VCaP (cell line): ENCODE data around the gene CSH2.
"Not testable (repeated sequence)": the region's sequence is repeated elsewhere in the genome, so short reads cannot be mapped to it uniquely, and the experiment has no call there.

Experiments
- H3K27ac ChIP-seq: fragments of 450-650 bp; 2 replicates; pipeline ENCODE4 v1.5.1; 2017
- TF ChIP-seq, protein P1 (sequence below): fragments of 450-650 bp; conservative IDR thresholded peaks from 2 replicates; pipeline ENCODE4 v1.5.1; 2017; ENCODE audit warnings: mild to moderate bottlenecking, moderate library complexity

CSH2 gene

DNA sequence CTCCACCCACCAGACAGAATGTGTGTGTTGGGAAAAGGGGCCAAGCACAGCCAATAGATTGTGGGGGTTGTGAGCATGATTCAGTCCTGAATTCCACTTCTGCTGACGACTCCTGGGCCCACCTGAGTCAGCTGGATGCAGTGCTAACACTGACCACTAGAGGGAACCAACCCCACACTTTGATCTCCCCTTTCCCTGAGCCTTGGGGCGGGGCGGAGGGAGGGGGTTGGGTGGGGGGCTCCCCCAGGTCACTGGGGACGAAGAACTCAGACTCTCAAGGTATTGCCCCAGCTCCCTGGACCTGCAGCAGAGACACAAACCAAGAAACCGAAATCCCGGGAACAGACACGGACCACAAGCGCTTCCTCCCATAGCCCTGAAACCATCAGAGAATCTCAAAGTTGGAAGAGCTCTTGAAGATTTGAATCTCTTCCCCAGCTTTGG, 38.2 kb upstream of the CSH2 start:
- TF ChIP-seq, protein P1, sequence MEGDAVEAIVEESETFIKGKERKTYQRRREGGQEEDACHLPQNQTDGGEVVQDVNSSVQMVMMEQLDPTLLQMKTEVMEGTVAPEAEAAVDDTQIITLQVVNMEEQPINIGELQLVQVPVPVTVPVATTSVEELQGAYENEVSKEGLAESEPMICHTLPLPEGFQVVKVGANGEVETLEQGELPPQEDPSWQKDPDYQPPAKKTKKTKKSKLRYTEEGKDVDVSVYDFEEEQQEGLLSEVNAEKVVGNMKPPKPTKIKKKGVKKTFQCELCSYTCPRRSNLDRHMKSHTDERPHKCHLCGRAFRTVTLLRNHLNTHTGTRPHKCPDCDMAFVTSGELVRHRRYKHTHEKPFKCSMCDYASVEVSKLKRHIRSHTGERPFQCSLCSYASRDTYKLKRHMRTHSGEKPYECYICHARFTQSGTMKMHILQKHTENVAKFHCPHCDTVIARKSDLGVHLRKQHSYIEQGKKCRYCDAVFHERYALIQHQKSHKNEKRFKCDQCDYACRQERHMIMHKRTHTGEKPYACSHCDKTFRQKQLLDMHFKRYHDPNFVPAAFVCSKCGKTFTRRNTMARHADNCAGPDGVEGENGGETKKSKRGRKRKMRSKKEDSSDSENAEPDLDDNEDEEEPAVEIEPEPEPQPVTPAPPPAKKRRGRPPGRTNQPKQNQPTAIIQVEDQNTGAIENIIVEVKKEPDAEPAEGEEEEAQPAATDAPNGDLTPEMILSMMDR: peak; percentile 84
- no peak overlapping the region for H3K27ac ChIP-seq

DNA sequence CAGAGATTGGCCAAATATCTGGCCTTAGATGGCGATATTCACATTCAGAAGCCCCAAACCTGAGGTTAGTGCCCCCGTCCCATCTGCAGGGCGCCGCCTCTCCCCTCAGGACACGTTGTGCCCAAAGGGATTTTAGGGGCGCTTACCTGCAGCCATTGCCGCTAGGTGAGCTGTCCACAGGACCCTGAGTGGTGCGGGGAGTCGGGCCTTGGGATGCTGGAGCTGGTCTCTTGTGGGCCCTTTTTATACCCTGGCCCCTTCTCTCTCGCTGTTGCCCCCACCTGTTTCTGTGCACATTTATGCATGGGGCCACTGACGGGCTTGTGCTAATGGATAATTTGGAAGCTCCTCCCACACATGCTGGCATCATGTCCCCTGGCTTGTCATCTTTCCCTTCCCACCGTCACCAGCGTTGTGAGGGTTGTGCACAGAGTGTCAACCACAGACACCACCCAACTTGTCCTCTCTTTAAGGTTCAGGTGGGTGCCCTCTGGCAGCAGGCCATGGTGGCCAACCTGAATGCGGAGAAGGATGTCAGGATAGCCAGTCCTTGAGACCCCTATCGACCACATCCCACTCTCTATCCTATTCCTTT, 37.7 kb upstream of the CSH2 start, which contains the start of gene CSHL1:
TSS of gene CSHL1 (minus strand) at position 218 of the 595 bp plus-strand sequence. CDS start at position 156, 62 bp downstream.
- H3K27ac ChIP-seq: no peak within 1 kb of the TSS
- TF ChIP-seq, protein P1: no peak

DNA sequence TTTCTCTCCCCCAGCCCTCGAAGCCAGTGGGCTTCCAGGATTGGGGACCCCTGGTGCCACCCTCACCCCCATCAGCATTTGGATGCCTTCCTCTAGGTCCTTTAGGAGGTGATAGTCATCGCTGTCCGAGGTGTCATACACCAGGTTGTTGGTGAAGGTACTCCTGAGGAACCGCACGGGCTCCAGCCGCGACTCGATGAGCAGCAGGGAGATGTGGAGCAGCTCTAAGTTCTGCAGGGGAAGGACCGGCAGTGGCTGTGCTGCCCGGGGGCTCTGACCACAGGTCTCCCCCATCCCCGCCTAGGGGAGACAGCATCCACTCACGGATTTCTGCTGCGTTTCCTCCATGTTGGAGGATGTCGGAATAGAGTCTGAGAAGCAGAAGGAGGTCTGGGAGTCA, 36.6 kb upstream of the CSH2 start:
- TF ChIP-seq, protein P1: no peak
- H3K27ac ChIP-seq: no peak overlapping the region

DNA sequence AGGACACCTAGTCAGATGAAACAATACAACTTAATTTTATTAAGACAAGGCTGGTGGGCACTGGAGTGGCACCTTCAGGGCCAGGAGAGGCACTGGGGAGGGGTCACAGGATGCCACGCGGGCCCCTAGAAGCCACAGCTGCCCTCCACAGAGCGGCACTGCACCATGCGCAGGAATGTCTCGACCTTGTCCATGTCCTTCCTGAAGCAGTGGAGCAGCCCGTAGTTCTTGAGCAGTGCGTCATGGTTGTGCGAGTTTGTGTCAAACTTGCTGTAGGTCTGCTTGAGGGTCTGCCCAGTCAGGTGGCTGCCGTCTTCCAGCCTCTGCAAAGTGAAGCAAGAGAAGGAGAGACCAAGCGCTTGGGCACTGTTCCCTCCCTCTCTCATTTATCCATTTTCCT, 36.1 kb upstream of the CSH2 start:
- not testable (repeated sequence) for H3K27ac ChIP-seq

DNA sequence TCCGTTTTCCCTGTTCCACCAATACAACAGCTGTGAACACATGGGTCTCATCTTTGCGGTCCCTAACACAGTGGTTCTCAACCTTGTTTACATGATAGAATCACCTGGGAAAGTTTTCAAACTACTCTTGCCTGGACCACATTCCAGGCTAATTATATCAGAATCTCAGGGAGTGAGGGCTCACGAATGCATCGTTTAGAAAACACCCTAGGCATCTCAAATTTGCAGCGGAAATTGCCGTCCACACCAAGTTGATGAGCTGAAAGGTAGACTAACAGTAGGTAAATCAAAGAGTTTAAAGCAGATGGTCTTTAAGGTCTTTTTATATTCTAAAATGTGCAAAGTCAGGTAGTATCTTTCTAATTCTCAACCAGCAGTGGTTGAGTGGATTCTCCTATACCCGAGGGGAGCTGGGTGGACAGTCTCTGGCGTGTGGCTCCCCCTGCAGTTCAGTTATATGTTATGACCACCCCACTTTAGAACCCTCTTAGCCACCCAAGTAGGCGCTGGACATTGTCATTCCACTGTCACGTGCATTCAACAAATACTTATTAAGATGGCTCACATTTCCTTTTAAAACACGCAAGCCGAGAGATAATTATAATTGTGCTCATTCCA, 33.8 kb upstream of the CSH2 start:
- H3K27ac ChIP-seq: not testable (repeated sequence)

DNA sequence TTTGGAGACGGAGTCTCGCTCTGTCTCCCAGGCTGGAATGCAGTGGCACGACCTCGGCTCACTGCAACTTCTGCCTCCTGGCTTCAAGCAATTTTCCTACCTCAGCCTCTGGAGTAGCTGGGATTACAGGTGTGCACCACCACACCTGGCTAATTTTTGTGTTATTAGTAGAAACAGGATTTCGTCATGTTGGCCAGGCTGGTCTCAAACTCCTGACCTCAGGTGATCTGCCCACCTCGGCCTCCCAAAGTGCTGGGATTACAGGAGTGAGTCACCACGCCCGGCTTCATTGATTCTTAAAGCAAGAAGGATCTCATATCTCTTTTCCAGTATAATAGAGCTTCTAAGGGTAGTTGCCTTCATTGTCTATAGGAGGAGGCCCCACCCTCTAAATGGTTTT, 31.3 kb upstream of the CSH2 start:
- not testable (repeated sequence) for H3K27ac ChIP-seq

DNA sequence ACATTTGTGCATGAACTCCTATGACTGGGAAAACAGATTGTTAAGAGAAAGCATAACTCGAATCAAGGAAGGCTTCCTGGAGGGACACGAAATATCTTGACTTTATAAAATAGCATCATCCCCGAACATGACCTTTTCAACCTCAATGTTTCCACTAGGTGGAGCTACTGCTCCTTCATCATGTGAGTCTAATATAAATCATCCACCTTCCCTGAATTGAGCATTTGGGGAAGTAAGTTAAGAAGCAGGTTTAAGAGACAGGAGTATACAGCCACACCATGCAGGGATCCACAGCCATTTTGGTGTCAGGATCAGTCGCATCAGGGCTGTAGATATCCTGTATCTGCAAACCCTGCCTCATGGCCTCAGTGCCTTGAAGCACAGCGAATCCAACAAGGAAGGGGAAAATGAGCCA, 30.3 kb upstream of the CSH2 start:
- not testable (repeated sequence) for H3K27ac ChIP-seq
- TF ChIP-seq, protein P1: peak; percentile 71

DNA sequence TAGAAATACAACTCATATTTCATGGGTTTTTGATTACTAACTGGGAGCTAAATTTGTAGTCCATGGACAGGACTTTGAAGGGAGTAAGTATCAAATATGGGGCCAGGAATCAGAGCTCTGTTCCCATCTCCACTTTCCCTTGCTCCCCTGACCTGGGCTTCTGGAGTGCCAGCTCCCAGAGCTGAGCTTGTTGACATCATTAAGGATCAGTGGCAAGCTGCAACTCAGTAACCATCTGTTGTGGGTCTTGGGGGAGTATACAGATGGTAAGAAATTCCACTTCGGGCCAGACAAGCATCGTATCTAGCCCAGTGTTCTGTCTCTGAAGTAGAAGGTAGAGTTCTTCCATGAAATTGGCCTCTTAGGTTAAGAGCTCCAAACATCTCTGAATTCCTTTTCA, 28.5 kb upstream of the CSH2 start:
- not testable (repeated sequence) for H3K27ac ChIP-seq

DNA sequence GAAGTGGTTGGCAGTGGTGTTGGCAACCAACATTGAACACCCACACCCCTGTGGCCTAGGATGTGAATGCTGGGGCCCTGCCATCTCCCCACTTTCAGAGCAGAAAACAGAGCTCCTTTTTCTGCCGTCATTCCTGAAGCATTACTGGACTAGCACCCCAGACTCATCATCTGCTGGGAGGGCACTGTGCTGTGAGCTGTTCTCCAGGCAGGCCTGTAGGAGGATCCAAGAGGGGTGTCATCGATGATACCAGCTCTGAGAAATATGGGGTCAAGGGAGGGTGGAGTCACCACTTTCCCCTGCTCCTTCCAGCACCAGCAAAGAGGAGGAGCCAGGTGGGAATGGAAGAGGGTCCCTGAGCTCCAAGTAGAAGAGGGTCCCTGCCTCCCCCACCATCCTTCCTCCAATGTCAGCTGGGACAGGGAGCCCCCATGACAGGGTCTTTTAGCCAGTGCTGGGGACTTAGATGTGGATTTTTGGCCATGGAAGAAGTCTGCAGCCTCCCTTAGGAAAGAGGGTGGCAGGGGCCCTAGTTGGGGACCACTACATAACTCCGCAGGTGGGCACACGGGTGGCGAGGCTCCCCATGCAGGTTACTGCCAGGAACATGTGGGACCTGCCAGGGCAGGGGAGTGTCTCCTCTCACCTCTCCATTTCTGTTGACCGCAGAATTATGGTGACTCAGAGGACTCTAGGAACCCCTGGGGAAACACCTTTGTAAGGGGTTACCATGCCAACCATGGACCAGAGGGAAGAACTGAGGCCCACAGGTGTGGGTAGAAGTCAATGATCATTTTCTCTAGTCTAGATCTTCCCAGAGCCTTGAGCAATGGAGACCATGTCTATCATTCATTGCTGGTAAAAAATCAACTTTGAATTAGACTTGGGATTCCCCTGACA, 25.7 kb upstream of the CSH2 start:
- H3K27ac ChIP-seq: not testable (repeated sequence)

DNA sequence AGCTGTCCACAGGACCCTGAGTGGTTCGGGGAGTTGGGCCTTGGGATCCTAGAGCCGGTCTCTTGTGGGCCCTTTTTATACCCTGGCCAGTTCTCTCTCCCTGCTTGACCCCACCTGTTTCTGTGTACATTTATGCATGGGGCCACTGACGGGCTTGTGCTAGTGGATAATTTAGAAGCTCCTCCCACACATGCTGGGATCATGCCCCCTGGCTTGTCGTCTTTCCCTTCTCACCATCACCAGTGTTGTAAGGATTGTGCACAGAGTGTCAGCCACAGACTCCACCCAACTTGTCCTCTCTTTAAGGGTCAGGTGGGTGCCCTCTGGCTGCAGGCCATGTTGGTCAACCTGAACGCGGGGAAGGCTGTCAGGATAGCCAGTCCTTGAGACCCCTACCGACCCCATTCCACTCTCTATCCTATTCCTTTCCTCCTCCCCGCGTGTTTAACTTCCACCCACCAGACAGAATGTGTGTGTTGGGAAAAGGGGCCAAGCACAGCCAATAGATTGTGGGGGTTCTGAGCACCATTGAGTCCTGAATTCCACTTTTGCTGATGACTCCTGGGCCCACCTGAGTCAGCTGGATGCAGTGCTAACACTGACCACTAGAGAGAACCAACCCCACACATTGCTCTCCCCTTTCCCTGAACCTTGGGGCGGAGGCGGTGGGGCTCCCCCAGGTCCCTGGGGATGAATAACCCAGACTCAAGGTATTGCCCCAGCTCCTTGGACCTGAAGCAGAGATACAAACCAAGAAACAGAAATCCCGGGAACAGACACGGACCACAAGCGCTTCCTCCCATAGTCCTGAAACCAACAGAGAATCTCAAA, 23.3 kb upstream of the CSH2 start, which contains the start of gene CSH1:
TSS of gene CSH1 (minus strand) at position 51 of the 831 bp plus-strand sequence. CDS start 63 bp downstream, outside the sequence.
- not testable (repeated sequence) for H3K27ac ChIP-seq

DNA sequence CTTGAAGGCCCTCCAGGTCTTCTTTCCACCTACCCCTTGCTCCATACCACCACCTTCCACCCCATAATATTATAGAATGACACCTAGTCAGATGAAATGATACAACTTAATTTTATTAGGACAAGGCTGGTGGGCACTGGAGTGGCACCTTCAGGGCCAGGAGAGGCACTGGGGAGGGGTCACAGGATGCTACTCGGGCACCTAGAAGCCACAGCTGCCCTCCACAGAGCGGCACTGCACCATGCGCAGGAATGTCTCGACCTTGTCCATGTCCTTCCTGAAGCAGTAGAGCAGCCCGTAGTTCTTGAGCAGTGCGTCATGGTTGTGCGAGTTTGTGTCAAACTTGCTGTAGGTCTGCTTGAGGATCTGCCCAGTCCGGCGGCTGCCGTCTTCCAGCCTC, 21.3 kb upstream of the CSH2 start:
- not testable (repeated sequence) for H3K27ac ChIP-seq

DNA sequence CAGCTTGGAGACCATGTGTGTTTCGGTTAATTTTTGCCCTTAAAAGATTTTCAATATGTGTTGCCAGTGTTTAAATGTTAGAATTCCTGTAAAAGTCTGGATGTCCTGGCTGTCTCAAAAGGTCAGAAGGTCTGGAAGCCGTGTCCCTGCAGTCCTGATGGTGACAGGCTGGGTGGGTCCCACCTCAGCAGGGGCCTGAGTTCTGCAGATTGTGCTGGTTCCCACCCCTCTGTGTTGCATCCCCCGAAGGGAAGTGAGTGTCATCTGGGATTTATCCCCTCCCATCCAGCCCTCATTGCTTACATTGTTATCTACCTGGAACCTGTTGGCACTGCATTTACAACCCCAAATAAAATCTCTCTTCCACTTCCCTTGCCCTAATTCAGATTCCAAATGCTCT, 20.5 kb upstream of the CSH2 start:
- not testable (repeated sequence) for H3K27ac ChIP-seq

DNA sequence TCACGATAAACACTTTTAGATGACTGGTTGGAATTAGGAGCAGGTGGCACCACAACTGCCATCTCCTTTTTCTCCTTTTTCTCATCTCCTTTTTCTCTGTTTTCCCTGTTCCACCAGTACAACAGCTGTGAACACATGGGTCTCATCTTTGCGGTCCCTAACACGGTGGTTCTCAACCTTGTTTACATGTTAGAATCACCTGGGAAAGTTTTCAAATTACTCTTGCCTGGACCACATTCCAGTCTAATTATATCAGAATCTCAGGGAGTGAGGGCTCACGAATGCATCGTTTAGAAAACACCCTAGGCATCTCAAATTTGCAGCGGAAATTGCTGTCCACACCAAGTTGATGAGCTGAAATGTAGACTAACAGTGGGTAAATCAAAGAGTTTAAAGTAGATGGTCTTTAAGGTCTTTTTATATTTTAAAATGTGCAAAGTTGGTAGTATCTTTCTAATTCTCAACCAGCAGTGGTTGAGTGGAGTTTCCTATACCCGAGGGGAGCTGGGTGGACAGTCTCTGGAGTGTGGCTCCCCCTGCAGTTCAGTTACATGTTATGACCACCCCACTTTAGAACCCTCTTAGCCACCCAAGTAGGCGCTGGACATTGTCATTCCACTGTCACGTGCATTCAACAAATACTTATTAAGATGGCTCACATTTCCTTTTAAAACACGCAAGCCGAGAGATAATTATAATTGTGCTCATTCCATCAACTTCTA, 19.0 kb upstream of the CSH2 start:
- not testable (repeated sequence) for H3K27ac ChIP-seq
